ENCODE data around the gene ZNF850.

Gene ZNF850

GRCh38 chr19:36672368-36672767, 100.2 kb downstream of the ZNF850 start:
- H3K27me3 Mint-ChIP-seq, result no peaks in the 10 kb centered on the region
- peaks cover 7% of the 10 kb centered on the region for H3K4me1 Mint-ChIP-seq
- no peak overlapping the region for H3K27ac Mint-ChIP-seq
- H3K9me3 Mint-ChIP-seq, result peaks cover 50% of the 10 kb centered on the region
- H3K4me3 Mint-ChIP-seq, result no peak overlapping the region
- CTCF ChIA-PET, result no interaction called here
- DNase-seq, result no peak
- H3K36me3 Mint-ChIP-seq, result peaks cover 36% of the 10 kb centered on the region

- Mint-ChIP-seq H3K4me3 (peak overlapping the region; percentile 35), H3K9me3 (peaks cover 58% of the 10 kb centered on the region), H3K27me3 (peaks cover 6% of the 10 kb centered on the region), H3K36me3 (peaks cover 57% of the 10 kb centered on the region), H3K27ac (no peak overlapping the region), H3K4me1 (peaks cover 25% of the 10 kb centered on the region)
- no peak for DNase-seq
- CTCF ChIA-PET, result no interaction called here
Observed at GRCh38 chr19:36668646-36669045, 104.0 kb downstream of the ZNF850 start.

GRCh38 chr19:36665832-36666231, 106.8 kb downstream of the ZNF850 start:
- Mint-ChIP-seq H3K9me3 (peaks cover 48% of the 10 kb centered on the region), H3K27me3 (peaks cover 6% of the 10 kb centered on the region), H3K36me3 (peaks cover 48% of the 10 kb centered on the region), H3K4me3 (peak overlapping the region; percentile 95), H3K27ac (peak overlapping the region; percentile 98), H3K4me1 (peaks cover 25% of the 10 kb centered on the region)
- CTCF ChIA-PET, result no interaction called here
- DNase-seq, result no peak

Data from activated naive CD4-positive, alpha-beta T cell treated with anti-CD3 and anti-CD28 coated beads, Interleukin-2, amount 10 ng/mL, durations not matched to agents 7 days and 5 days (primary cell).